T-helper 17 cell (primary cell): ENCODE measurements around the gene PAN3. TPM values are rescaled to one million over a fixed set of nuclear protein-coding genes. Genes with fewer than 3 reads are reported as not detected.

Experiments
- ATAC-seq: fragments of 150-1000 bp; cut with Tn5 transposase; 2 replicates; pipeline ENCODE4 v1.10.0; 2021; ENCODE audit warnings: mild to moderate bottlenecking, moderate library complexity
- DNase-seq, 3 donors: peaks; one replicate each; pipeline versions ENCODE4 v3.0.0 to v3.0.0-alpha.2; 2020 to 2021
- H3K9me3 ChIP-seq: one replicate; pipeline ENCODE4 v1.7.0; 2013; ENCODE audit warnings: low read length, mild to moderate bottlenecking; ENCODE audit not compliant: control insufficient read depth, poor library complexity, severe bottlenecking
- H3K27ac Mint-ChIP-seq: one replicate; pipeline ENCODE4 v1.8.0; 2022; ENCODE audit warnings: mild to moderate bottlenecking, moderate library complexity, mixed read lengths
- H3K27me3 Mint-ChIP-seq: one replicate; pipeline ENCODE4 v1.8.0; 2022; ENCODE audit warnings: mixed read lengths
- H3K36me3 Mint-ChIP-seq: one replicate; pipeline ENCODE4 v1.8.0; 2022; ENCODE audit warnings: low read depth, mixed read lengths
- H3K4me1 Mint-ChIP-seq: one replicate; pipeline ENCODE4 v1.8.0; 2022; ENCODE audit warnings: mild to moderate bottlenecking, mixed read lengths
- H3K4me3 Mint-ChIP-seq: one replicate; pipeline ENCODE4 v1.8.0; 2022; ENCODE audit warnings: mild to moderate bottlenecking, moderate library complexity, mixed read lengths
- total RNA-seq, 4 donors: library from RNA in 2 of 4; stranded (reverse) in 2 of 4; gene quantifications; one replicate each; pipeline ENCODE4 v1.2.3 and lab custom pipeline; 2022 to 2026

PAN3 gene
- total RNA-seq, 2 donors from 2014 or later = 67.2 to 70.2 TPM

- H3K4me3 Mint-ChIP-seq = no peak overlapping the region
- peaks cover 13% of the 10 kb centered on the region for H3K36me3 Mint-ChIP-seq
- DNase-seq (no peak), ATAC-seq (no peak)
- H3K4me1 Mint-ChIP-seq = peaks cover 36% of the 10 kb centered on the region
- no peaks in the 10 kb centered on the region for H3K27me3 Mint-ChIP-seq
- H3K27ac Mint-ChIP-seq = no peak overlapping the region
- no peaks in the 10 kb centered on the region for H3K9me3 ChIP-seq
These were observed 114.2 kb downstream of the PAN3 start for GRCh38 chr13:28252547-28252946.

GRCh38 chr13:28257305-28257704, 119.0 kb downstream of the PAN3 start:
- H3K4me1 Mint-ChIP-seq = peaks cover 14% of the 10 kb centered on the region
- H3K27ac Mint-ChIP-seq = peak overlapping the region; percentile 65
- H3K9me3 ChIP-seq = no peaks in the 10 kb centered on the region
- no peak overlapping the region for H3K4me3 Mint-ChIP-seq
- H3K27me3 Mint-ChIP-seq = no peaks in the 10 kb centered on the region
- DNase-seq (no peak), ATAC-seq (no peak)
- H3K36me3 Mint-ChIP-seq = peaks cover 12% of the 10 kb centered on the region

GRCh38 chr13:28258417-28258816, 120.1 kb downstream of the PAN3 start:
- H3K36me3 Mint-ChIP-seq = peaks cover 14% of the 10 kb centered on the region
- no peak overlapping the region for H3K27ac Mint-ChIP-seq
- no peaks in the 10 kb centered on the region for H3K27me3 Mint-ChIP-seq
- ATAC-seq (no peak), DNase-seq (no peak)
- H3K4me3 Mint-ChIP-seq = no peak overlapping the region
- H3K9me3 ChIP-seq = no peaks in the 10 kb centered on the region
- peaks cover 11% of the 10 kb centered on the region for H3K4me1 Mint-ChIP-seq

- H3K9me3 ChIP-seq = no peaks in the 10 kb centered on the region
- no peak overlapping the region for H3K27ac Mint-ChIP-seq
- no peak overlapping the region for H3K4me3 Mint-ChIP-seq
- no peaks in the 10 kb centered on the region for H3K27me3 Mint-ChIP-seq
- ATAC-seq = no peak
- peaks cover 9% of the 10 kb centered on the region for H3K4me1 Mint-ChIP-seq
- peaks cover 7% of the 10 kb centered on the region for H3K36me3 Mint-ChIP-seq
- no peak for DNase-seq
These were observed 129.2 kb downstream of the PAN3 start for GRCh38 chr13:28267497-28267896.

DNA sequence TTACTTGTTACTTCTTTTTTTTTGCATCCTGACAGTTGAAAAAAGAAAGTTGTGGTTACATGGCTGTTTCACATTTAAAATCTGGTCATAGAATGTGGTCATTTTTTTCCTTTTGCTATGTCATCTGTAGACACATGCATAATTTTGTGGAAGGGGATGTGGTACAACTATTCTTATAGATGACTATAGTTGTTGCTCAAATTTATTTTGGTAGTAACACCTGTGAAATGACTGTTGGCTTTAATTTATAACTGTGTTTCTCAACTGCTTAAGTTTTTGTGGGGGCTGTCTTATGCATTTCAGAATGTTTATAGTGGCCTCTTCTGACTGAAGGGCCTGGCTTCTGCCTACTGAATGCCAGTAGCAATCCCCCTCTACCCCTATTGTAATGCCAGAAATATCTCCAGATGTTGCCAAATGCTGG, 130.5 kb downstream of the PAN3 start:
- H3K27me3 Mint-ChIP-seq = no peaks in the 10 kb centered on the region
- H3K36me3 Mint-ChIP-seq = peaks cover 5% of the 10 kb centered on the region
- no peaks in the 10 kb centered on the region for H3K9me3 ChIP-seq
- no peak for DNase-seq
- peak; percentile 60 for ATAC-seq
- peak overlapping the region; percentile 29 for H3K27ac Mint-ChIP-seq
- peaks cover 9% of the 10 kb centered on the region for H3K4me1 Mint-ChIP-seq
- no peak overlapping the region for H3K4me3 Mint-ChIP-seq

- Mint-ChIP-seq H3K36me3 (peaks cover 8% of the 10 kb centered on the region), H3K27me3 (no peaks in the 10 kb centered on the region), H3K4me1 (peaks cover 10% of the 10 kb centered on the region), H3K4me3 (no peak overlapping the region), H3K27ac (no peak overlapping the region)
- ATAC-seq (no peak), DNase-seq (no peak)
- H3K9me3 ChIP-seq = no peaks in the 10 kb centered on the region
These were observed 132.9 kb downstream of the PAN3 start for GRCh38 chr13:28271056-28271840.

GRCh38 chr13:28273919-28274318, 135.6 kb downstream of the PAN3 start:
- no peak for DNase-seq
- Mint-ChIP-seq H3K27me3 (no peaks in the 10 kb centered on the region), H3K27ac (no peak overlapping the region), H3K4me1 (peaks cover 6% of the 10 kb centered on the region), H3K4me3 (no peak overlapping the region), H3K36me3 (peaks cover 3% of the 10 kb centered on the region)
- no peaks in the 10 kb centered on the region for H3K9me3 ChIP-seq
- no peak for ATAC-seq

DNA sequence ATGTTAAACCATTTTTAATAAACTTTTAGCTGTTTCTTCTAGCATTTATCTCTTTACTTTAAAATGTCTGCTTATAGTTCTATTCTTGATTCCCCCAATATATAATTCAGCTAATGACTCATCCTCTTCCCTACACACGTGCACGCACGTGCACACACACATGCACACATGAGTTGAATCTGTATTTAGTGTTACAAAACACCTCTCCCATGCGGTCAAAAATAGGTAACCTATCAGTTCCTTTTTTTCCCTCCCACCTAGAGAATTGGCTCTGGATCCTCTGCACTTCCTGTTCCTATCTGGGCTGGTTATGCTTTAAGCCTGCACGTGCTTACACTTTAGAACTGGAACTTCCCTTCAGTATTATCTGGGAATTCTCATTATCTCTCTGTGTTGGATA, 144.1 kb downstream of the PAN3 start:
- no peak overlapping the region for H3K27ac Mint-ChIP-seq
- no peaks in the 10 kb centered on the region for H3K9me3 ChIP-seq
- H3K27me3 Mint-ChIP-seq = no peaks in the 10 kb centered on the region
- H3K4me1 Mint-ChIP-seq = peaks cover 3% of the 10 kb centered on the region
- ATAC-seq = no peak
- H3K36me3 Mint-ChIP-seq = peaks cover 13% of the 10 kb centered on the region
- no peak overlapping the region for H3K4me3 Mint-ChIP-seq
- DNase-seq = no peak

DNA sequence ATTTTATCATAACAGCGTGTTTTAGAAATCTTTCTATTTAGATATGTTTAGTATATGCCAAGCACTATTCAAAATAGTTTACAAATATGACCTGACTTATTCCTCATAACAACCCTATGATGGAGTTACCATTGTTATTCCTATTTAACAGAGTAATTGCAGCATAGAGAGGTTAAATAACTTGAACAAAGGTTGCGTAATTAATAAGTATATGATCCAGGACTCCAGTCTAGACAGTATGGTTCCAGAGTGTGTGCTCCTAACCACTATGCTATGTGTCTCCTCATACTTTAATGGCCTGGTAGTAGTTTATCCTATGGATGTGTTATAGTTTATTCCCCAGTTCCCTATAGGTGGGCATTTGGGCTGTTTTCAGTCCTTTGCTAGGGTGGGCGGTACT, 145.3 kb downstream of the PAN3 start:
- H3K27me3 Mint-ChIP-seq = no peaks in the 10 kb centered on the region
- H3K27ac Mint-ChIP-seq = no peak overlapping the region
- ATAC-seq (no peak), DNase-seq (no peak)
- no peak overlapping the region for H3K4me3 Mint-ChIP-seq
- no peaks in the 10 kb centered on the region for H3K9me3 ChIP-seq
- peaks cover 3% of the 10 kb centered on the region for H3K4me1 Mint-ChIP-seq
- peaks cover 13% of the 10 kb centered on the region for H3K36me3 Mint-ChIP-seq

GRCh38 chr13:28286263-28286662, 147.9 kb downstream of the PAN3 start:
- no peak overlapping the region for H3K27ac Mint-ChIP-seq
- H3K27me3 Mint-ChIP-seq = no peaks in the 10 kb centered on the region
- H3K9me3 ChIP-seq = no peaks in the 10 kb centered on the region
- H3K36me3 Mint-ChIP-seq = peaks cover 12% of the 10 kb centered on the region
- H3K4me3 Mint-ChIP-seq = no peak overlapping the region
- H3K4me1 Mint-ChIP-seq = peaks cover 3% of the 10 kb centered on the region
- DNase-seq = no peak
- ATAC-seq = no peak

GRCh38 chr13:28297341-28297740, 159.0 kb downstream of the PAN3 start:
- Mint-ChIP-seq H3K27ac (no peak overlapping the region), H3K4me1 (peaks cover 8% of the 10 kb centered on the region), H3K36me3 (no peaks in the 10 kb centered on the region), H3K27me3 (no peaks in the 10 kb centered on the region), H3K4me3 (no peak overlapping the region)
- ATAC-seq = no peak
- H3K9me3 ChIP-seq = no peaks in the 10 kb centered on the region
- DNase-seq = no peak

GRCh38 chr13:28299916-28300315, 161.6 kb downstream of the PAN3 start:
- H3K27me3 Mint-ChIP-seq = no peaks in the 10 kb centered on the region
- H3K4me3 Mint-ChIP-seq = no peak overlapping the region
- no peaks in the 10 kb centered on the region for H3K9me3 ChIP-seq
- no peaks in the 10 kb centered on the region for H3K36me3 Mint-ChIP-seq
- peaks cover 8% of the 10 kb centered on the region for H3K4me1 Mint-ChIP-seq
- DNase-seq (no peak), ATAC-seq (no peak)
- no peak overlapping the region for H3K27ac Mint-ChIP-seq

GRCh38 chr13:28301839-28302238, 163.5 kb downstream of the PAN3 start:
- DNase-seq (no peak), ATAC-seq (peak; percentile 46)
- no peaks in the 10 kb centered on the region for H3K36me3 Mint-ChIP-seq
- H3K4me1 Mint-ChIP-seq = peaks cover 8% of the 10 kb centered on the region
- H3K9me3 ChIP-seq = no peaks in the 10 kb centered on the region
- H3K27me3 Mint-ChIP-seq = no peaks in the 10 kb centered on the region
- no peak overlapping the region for H3K27ac Mint-ChIP-seq
- no peak overlapping the region for H3K4me3 Mint-ChIP-seq

DNA sequence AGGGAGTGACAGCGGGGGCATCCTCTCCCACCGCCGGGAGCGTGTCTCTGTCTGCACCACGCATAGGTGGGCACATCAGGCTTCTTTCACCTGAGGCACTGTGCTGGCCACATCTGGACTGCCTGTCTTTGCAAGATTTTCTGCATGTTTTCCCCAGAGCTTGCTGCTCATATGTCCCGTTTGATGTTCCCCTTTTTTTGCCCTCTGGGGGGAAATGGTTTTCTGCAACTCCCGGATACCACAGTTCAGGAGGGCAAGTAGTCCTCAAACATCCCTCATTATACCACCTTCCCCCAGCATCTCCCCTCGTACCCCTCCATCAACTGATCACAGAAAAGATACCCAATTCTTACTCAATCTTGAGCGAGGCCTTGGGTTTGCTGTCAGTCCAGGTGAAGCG, 168.0 kb downstream of the PAN3 start:
- Mint-ChIP-seq H3K4me3 (no peak overlapping the region), H3K4me1 (peaks cover 7% of the 10 kb centered on the region), H3K27me3 (no peaks in the 10 kb centered on the region), H3K27ac (no peak overlapping the region), H3K36me3 (no peaks in the 10 kb centered on the region)
- no peak for DNase-seq
- no peaks in the 10 kb centered on the region for H3K9me3 ChIP-seq
- ATAC-seq = no peak
